GF-D8 (cell line): ENCODE data around the gene CD33.

ENCODE experiments used
- DNase-seq: peaks from one replicate; lab custom pipeline; 2025; lab: John Stamatoyannopoulos, UW

The CD33 gene

GRCh38 chr19:51258165-51259160, 33.6 kb downstream of the CD33 start:
- DNase-seq, result peak; percentile 69

GRCh38 chr19:51259348-51260245, 34.7 kb downstream of the CD33 start:
- peak; percentile 3 for DNase-seq

- DNase-seq, result no peak
These were observed 38.9 kb downstream of the CD33 start for GRCh38 chr19:51263808-51264207.

- DNase-seq, result no peak
These were observed 46.2 kb downstream of the CD33 start for GRCh38 chr19:51271067-51271466.

- DNase-seq, result peak; percentile 5
These were observed 47.4 kb downstream of the CD33 start for GRCh38 chr19:51272183-51272810.

- no peak for DNase-seq
These were observed 49.3 kb downstream of the CD33 start for GRCh38 chr19:51274049-51274770.

- DNase-seq, result no peak
These were observed 52.2 kb downstream of the CD33 start for GRCh38 chr19:51277112-51277511.

GRCh38 chr19:51282335-51282734, 57.5 kb downstream of the CD33 start:
- no peak for DNase-seq

GRCh38 chr19:51285682-51286081, 60.8 kb downstream of the CD33 start:
- no peak for DNase-seq
